Cardiac muscle cell (in vitro differentiated cells and primary cell): Measurements from ENCODE around the gene COL5A1. TPM values are rescaled to one million over a fixed set of nuclear protein-coding genes. Genes with fewer than 3 reads are reported as not detected.

Source experiments
- DNase-seq, 2 donors: peaks; one replicate each; pipeline versions ENCODE4 v3.0.0 to v3.0.0-alpha.2; 2010 to 2017; ENCODE audit warnings: low read depth in 1 of 2, low spot score in 1 of 2
- H3K27ac ChIP-seq: fragments of 200-600 bp; sonication (generic); 2 replicates; pipeline ENCODE4 v1.5.1; 2016
- H3K27me3 ChIP-seq: fragments of 200-600 bp; sonication (generic); 2 replicates; pipeline ENCODE4 v1.6.0; 2016; ENCODE audit warnings: control low read depth
- H3K36me3 ChIP-seq: fragments of 200-600 bp; sonication (generic); 2 replicates; pipeline ENCODE4 v1.5.1; 2016; ENCODE audit warnings: control low read depth
- H3K4me1 ChIP-seq: fragments of 200-600 bp; sonication (generic); 2 replicates; pipeline ENCODE4 v1.8.1; 2017; ENCODE audit warnings: low read depth, mild to moderate bottlenecking, mixed run types
- H3K4me3 ChIP-seq: fragments of 200-600 bp; sonication (generic); 2 replicates; pipeline ENCODE4 v1.5.1; 2016; ENCODE audit warnings: mild to moderate bottlenecking
- H3K9me3 ChIP-seq: fragments of 200-600 bp; sonication (generic); 2 replicates; pipeline ENCODE4 v1.5.1; 2017; ENCODE audit warnings: low read depth, mild to moderate bottlenecking, control low read depth
- polyA plus RNA-seq: library from polyadenylated mRNA; unstranded; fragments of >200 nt; fragmentation: Nextera tagmentation; extraction: Ambion mirVana; gene quantifications from 2 replicates; pipeline ENCODE4 v1.2.1, GENCODE V29; 2016
- total RNA-seq: library from RNA; depleted of rRNA; stranded (reverse); fragments of >200 nt; gene quantifications from 2 replicates; pipeline ENCODE4 v1.2.3, GENCODE V29; 2016
- TF ChIP-seq, protein P1 (sequence below): IDR thresholded peaks from 2 replicates; pipeline ENCODE4 v1.5.1; 2012; ENCODE audit warnings: low read depth, mild to moderate bottlenecking, low read length

COL5A1 gene
- total and polyA plus RNA-seq, 2 experiments from 2014 or later: 34.5 to 129 TPM

DNA sequence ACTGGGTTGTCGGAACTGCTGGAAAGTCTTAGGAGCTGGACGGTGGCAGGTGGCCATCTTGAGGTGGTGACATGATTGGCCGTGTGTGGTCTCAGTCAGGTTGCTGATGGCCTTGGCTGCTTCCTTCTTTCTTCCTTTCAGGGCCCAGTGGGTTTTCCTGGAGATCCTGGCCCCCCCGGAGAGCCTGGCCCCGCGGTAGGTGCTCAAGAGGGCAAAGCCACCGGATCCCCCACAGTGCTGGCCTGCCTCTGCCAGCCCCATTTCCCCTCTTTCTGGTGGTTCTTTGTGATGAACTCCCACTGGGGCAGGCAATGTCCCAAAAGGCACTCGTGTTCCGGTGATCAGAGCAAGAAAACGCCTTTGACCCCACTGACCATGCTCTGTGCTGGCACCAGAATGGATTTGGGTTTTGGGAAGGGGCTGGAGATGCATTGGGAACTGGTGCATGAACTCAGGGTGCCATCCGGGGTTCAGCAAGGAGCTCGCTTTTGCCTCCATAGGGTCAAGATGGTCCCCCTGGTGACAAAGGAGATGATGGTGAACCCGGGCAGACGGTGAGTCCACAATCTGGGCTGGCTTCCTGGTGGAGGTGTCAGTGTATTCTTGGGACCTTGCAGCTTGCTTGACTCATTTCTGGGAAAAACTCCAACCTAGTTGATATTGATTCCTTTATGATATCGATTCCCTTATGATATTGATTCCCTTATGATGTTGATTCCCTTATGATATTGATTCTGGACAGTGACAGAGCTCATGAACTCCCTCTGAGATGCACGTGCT, 174.0 kb downstream of the COL5A1 start:
- Histone ChIP-seq H3K4me3 (no peak overlapping the region), H3K36me3 (peaks cover 11% of the 10 kb centered on the region), H3K4me1 (peaks cover 5% of the 10 kb centered on the region), H3K9me3 (no peaks in the 10 kb centered on the region), H3K27me3 (no peaks in the 10 kb centered on the region), H3K27ac (no peak overlapping the region)
- no peak for DNase-seq
- TF ChIP-seq, protein P1, sequence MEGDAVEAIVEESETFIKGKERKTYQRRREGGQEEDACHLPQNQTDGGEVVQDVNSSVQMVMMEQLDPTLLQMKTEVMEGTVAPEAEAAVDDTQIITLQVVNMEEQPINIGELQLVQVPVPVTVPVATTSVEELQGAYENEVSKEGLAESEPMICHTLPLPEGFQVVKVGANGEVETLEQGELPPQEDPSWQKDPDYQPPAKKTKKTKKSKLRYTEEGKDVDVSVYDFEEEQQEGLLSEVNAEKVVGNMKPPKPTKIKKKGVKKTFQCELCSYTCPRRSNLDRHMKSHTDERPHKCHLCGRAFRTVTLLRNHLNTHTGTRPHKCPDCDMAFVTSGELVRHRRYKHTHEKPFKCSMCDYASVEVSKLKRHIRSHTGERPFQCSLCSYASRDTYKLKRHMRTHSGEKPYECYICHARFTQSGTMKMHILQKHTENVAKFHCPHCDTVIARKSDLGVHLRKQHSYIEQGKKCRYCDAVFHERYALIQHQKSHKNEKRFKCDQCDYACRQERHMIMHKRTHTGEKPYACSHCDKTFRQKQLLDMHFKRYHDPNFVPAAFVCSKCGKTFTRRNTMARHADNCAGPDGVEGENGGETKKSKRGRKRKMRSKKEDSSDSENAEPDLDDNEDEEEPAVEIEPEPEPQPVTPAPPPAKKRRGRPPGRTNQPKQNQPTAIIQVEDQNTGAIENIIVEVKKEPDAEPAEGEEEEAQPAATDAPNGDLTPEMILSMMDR: no peak

DNA sequence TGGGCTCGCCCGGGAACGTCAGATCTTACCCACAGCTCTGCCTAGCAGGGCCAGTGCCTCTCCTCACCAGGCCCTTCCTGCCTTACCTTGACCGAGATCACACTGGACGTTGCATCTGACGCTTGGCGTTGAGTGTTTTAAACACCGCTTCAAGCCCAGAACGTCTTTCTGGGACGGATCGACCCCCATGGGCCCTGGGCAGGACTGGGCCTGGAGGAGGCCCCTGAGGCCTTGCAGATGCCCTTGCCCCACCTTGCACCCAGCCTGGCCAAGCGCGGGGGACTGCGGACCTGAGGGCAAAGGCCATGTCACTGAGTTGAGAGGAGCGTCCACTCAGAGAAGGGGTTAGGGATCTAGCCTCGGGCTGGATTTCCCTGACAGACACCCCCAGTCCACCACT, 174.7 kb downstream of the COL5A1 start:
- DNase-seq: no peak
- peaks cover 5% of the 10 kb centered on the region for H3K4me1 ChIP-seq
- H3K4me3 ChIP-seq: no peak overlapping the region
- no peaks in the 10 kb centered on the region for H3K9me3 ChIP-seq
- TF ChIP-seq, protein P1: no peak
- H3K27me3 ChIP-seq: no peaks in the 10 kb centered on the region
- no peak overlapping the region for H3K27ac ChIP-seq
- peaks cover 10% of the 10 kb centered on the region for H3K36me3 ChIP-seq

DNA sequence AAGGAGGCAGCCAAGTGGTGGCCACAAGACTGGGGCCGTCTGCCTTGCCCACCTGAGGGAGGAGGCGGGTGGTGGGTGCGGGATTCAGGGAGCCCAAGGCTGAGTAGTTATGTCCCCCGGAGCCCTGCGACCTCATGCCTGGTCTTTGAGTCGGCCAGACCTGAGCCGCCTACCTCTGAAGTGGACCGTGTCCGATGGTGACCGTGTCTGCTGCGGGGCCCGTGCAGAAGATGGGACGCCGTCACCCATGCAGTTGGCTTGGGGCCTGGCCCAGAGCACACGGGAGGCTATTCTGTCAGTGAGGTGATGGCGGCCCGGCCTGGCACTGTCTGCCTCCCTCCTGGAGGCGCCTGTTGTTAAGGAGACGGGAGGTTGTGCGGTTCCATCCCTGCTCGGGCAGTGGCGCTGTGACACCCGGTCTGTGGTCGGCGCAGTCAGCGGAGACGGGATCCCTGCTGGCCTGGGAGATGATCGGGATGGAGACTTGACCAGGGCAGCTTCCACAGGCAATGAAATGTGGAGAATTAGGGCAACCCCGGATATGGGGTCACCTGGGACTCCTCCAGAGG, 176.5 kb downstream of the COL5A1 start:
- no peak overlapping the region for H3K27ac ChIP-seq
- no peaks in the 10 kb centered on the region for H3K4me1 ChIP-seq
- no peak for DNase-seq
- H3K36me3 ChIP-seq: peaks cover 8% of the 10 kb centered on the region
- no peaks in the 10 kb centered on the region for H3K27me3 ChIP-seq
- TF ChIP-seq, protein P1: no peak
- H3K9me3 ChIP-seq: no peaks in the 10 kb centered on the region
- H3K4me3 ChIP-seq: no peak overlapping the region

DNA sequence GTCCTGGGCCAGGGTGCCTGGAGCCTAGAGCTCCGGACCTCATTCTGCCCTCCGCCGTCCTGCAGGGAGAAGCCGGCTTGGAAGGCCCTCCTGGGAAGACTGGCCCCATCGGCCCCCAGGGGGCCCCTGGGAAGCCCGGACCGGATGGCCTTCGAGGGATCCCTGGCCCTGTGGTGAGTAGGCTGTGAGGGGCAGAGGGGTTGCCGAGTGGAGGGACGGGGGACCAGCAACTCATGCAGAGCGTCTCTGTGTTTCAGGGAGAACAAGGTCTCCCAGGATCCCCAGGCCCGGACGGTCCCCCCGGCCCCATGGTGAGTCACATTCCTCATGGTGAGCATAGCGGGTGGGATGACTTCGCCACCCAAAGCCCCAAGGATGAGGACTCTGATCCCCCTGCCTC, 177.0 kb downstream of the COL5A1 start:
- Histone ChIP-seq H3K27me3 (no peaks in the 10 kb centered on the region), H3K27ac (no peak overlapping the region), H3K4me3 (no peak overlapping the region), H3K36me3 (peaks cover 8% of the 10 kb centered on the region), H3K9me3 (no peaks in the 10 kb centered on the region), H3K4me1 (no peaks in the 10 kb centered on the region)
- no peak for DNase-seq
- TF ChIP-seq, protein P1: no peak

DNA sequence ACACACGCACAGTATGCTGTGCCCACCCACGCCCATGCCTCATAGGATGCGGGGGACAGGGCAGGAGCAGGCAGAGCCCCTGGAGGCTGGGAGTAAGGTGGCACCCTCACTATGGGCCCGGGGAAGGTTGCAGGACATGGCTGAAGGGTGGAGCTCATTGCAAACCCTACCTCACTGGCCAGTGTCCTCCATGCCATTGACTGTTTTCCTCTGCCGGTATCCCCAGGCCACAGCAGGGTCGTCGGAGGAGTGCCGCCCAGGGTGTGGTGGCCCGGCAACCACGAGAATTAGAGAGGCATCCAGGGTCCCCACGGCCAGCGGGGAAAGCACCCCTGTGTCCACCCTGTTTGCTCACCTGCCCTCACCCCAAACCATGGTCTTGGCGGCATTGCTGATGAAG, 179.3 kb downstream of the COL5A1 start:
- no peak overlapping the region for H3K4me3 ChIP-seq
- H3K4me1 ChIP-seq: no peaks in the 10 kb centered on the region
- H3K36me3 ChIP-seq: peaks cover 10% of the 10 kb centered on the region
- H3K9me3 ChIP-seq: no peaks in the 10 kb centered on the region
- no peak for DNase-seq
- TF ChIP-seq, protein P1: no peak
- H3K27me3 ChIP-seq: no peaks in the 10 kb centered on the region
- no peak overlapping the region for H3K27ac ChIP-seq
